ENCODE data around the gene PRCD.

DNA sequence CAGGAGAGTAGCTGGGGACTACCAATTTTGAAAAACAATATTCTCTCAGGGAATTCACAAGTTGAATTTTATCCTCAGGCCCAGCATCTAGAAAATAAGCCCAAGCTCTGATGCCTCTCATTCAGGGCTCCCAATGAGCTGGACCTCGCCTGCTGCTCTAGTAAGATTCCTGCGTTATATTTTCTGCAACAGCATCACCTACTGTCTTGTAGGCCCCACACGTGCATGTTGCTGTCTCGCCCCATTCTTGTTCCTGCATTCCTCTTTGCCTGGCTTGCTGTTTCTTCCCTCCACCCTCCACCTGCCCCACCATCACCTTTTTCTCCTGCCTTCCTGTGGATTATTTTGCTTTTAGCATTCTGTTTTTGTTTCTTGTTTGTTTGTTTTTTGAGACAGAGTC lies 54.1 kb downstream of the PRCD start:
- no peak for TF ChIP-seq ZFP3 (CRISPR knock-in tag; IDR thresholded peaks at IDR 0.05)
- no peak for TF ChIP-seq ZFP30 (CRISPR knock-in tag; IDR thresholded peaks at IDR 0.05)
- TF ChIP-seq, protein P1, sequence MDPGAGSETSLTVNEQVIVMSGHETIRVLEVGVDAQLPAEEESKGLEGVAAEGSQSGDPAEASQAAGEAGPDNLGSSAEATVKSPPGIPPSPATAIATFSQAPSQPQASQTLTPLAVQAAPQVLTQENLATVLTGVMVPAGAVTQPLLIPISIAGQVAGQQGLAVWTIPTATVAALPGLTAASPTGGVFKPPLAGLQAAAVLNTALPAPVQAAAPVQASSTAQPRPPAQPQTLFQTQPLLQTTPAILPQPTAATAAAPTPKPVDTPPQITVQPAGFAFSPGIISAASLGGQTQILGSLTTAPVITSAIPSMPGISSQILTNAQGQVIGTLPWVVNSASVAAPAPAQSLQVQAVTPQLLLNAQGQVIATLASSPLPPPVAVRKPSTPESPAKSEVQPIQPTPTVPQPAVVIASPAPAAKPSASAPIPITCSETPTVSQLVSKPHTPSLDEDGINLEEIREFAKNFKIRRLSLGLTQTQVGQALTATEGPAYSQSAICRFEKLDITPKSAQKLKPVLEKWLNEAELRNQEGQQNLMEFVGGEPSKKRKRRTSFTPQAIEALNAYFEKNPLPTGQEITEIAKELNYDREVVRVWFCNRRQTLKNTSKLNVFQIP (CRISPR knock-in tag; IDR thresholded peaks at IDR 0.05; ENCODE audit: borderline replicate concordance, low read depth): no peak
- no peak for TF ChIP-seq ZNF8 (CRISPR knock-in tag; IDR thresholded peaks at IDR 0.05)
- TF ChIP-seq PATZ1 (CRISPR knock-in tag; IDR thresholded peaks at IDR 0.05; ENCODE audit: borderline replicate concordance): no peak
- no peak for TF ChIP-seq SNAI2 (CRISPR knock-in tag; IDR thresholded peaks at IDR 0.05)
- TF ChIP-seq CSRNP3 (CRISPR knock-in tag; IDR thresholded peaks at IDR 0.05): no peak
- no peak for TF ChIP-seq ZNF565 (CRISPR knock-in tag; conservative IDR thresholded peaks at IDR 0.05; ENCODE audit: low read depth)
- TF ChIP-seq TCF4 (CRISPR knock-in tag; IDR thresholded peaks at IDR 0.05; ENCODE audit: borderline replicate concordance): no peak
- TF ChIP-seq PPARA (CRISPR knock-in tag; IDR thresholded peaks at IDR 0.05; ENCODE audit: borderline replicate concordance): no peak
- no peak for TF ChIP-seq CSDC2 (CRISPR knock-in tag; IDR thresholded peaks at IDR 0.05)
- TF ChIP-seq BACH2 (CRISPR knock-in tag; IDR thresholded peaks at IDR 0.05; ENCODE audit: borderline replicate concordance): no peak
- no peak for TF ChIP-seq ARNTL (CRISPR knock-in tag; IDR thresholded peaks at IDR 0.05; ENCODE audit: borderline replicate concordance, low read depth)
- no peak for TF ChIP-seq ZC3H10 (CRISPR knock-in tag; IDR thresholded peaks at IDR 0.05)
